T-helper 1 cell treated with Interleukin-12 subunit alpha and Interleukin-12 subunit beta and Interleukin-4 antibody, amounts not matched to agents 30 μg/mL and 1 μg/mL, for 36 hours (primary cell): ENCODE data around the gene ACTN1.

Source experiments
- H3K27ac Mint-ChIP-seq: one replicate; pipeline ENCODE4 v1.8.0; 2021; ENCODE audit warnings: mild to moderate bottlenecking, mixed read lengths
- H3K27me3 Mint-ChIP-seq: one replicate; pipeline ENCODE4 v1.8.0; 2021; ENCODE audit warnings: low read depth, mixed read lengths
- H3K36me3 Mint-ChIP-seq: one replicate; pipeline ENCODE4 v1.8.0; 2021; ENCODE audit warnings: low read depth, mixed read lengths
- H3K4me1 Mint-ChIP-seq: one replicate; pipeline ENCODE4 v1.8.0; 2021; ENCODE audit warnings: low read depth, mixed read lengths
- H3K4me3 Mint-ChIP-seq: one replicate; pipeline ENCODE4 v1.8.0; 2021; ENCODE audit warnings: mild to moderate bottlenecking, moderate library complexity, mixed read lengths
- H3K9me3 Mint-ChIP-seq: one replicate; pipeline ENCODE4 v1.8.0; 2021; ENCODE audit warnings: mixed read lengths

Gene ACTN1

GRCh38 chr14:68932231-68932630 is 46.9 kb downstream of the ACTN1 start:
- H3K27ac Mint-ChIP-seq = no peak overlapping the region
- H3K27me3 Mint-ChIP-seq = no peaks in the 10 kb centered on the region
- no peak overlapping the region for H3K4me3 Mint-ChIP-seq
- peaks cover 11% of the 10 kb centered on the region for H3K4me1 Mint-ChIP-seq
- no peaks in the 10 kb centered on the region for H3K36me3 Mint-ChIP-seq
- H3K9me3 Mint-ChIP-seq = peaks cover under 1% of the 10 kb centered on the region

- no peaks in the 10 kb centered on the region for H3K36me3 Mint-ChIP-seq
- peaks cover 11% of the 10 kb centered on the region for H3K4me1 Mint-ChIP-seq
- H3K9me3 Mint-ChIP-seq = peaks cover 7% of the 10 kb centered on the region
- no peaks in the 10 kb centered on the region for H3K27me3 Mint-ChIP-seq
- H3K27ac Mint-ChIP-seq = no peak overlapping the region
- no peak overlapping the region for H3K4me3 Mint-ChIP-seq
These were observed 47.5 kb downstream of the ACTN1 start for GRCh38 chr14:68931474-68932051.

DNA sequence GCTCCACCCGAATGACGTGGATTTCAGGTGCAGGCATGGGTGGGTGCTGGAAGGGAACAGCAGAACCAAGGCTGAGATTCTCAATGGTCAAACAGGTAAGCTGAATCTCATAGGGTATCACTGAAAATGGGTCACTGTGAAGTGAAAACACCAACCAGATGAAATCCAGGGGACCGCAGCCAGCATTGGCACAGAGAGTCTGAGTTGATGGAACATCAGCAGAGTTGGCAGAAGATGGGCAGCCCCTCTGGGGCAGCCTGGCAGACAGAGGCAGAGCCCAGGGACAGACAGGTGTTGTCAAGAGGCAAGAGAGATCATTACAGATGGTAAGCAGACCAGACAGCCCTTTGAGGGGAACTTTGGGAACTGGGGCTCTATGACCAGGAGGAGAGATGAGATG is 48.0 kb downstream of the ACTN1 start:
- no peak overlapping the region for H3K27ac Mint-ChIP-seq

GRCh38 chr14:68929623-68930307 is 49.3 kb downstream of the ACTN1 start:
- peaks cover 8% of the 10 kb centered on the region for H3K36me3 Mint-ChIP-seq
- H3K4me1 Mint-ChIP-seq = peaks cover 11% of the 10 kb centered on the region
- no peak overlapping the region for H3K4me3 Mint-ChIP-seq
- H3K9me3 Mint-ChIP-seq = peaks cover 14% of the 10 kb centered on the region
- no peak overlapping the region for H3K27ac Mint-ChIP-seq
- H3K27me3 Mint-ChIP-seq = no peaks in the 10 kb centered on the region

More for the DNA sequence above, 48.0 kb downstream of the ACTN1 start:
- H3K4me1 Mint-ChIP-seq = peaks cover 11% of the 10 kb centered on the region
- H3K9me3 Mint-ChIP-seq = peaks cover 8% of the 10 kb centered on the region
- no peak overlapping the region for H3K4me3 Mint-ChIP-seq
- H3K27me3 Mint-ChIP-seq = no peaks in the 10 kb centered on the region
- no peaks in the 10 kb centered on the region for H3K36me3 Mint-ChIP-seq

GRCh38 chr14:68928770-68929550 is 50.1 kb downstream of the ACTN1 start:
- Mint-ChIP-seq H3K9me3 (peaks cover 19% of the 10 kb centered on the region), H3K4me1 (peaks cover 16% of the 10 kb centered on the region), H3K4me3 (peak overlapping the region; percentile 16), H3K36me3 (peaks cover 11% of the 10 kb centered on the region), H3K27ac (peak overlapping the region; percentile 69), H3K27me3 (no peaks in the 10 kb centered on the region)

DNA sequence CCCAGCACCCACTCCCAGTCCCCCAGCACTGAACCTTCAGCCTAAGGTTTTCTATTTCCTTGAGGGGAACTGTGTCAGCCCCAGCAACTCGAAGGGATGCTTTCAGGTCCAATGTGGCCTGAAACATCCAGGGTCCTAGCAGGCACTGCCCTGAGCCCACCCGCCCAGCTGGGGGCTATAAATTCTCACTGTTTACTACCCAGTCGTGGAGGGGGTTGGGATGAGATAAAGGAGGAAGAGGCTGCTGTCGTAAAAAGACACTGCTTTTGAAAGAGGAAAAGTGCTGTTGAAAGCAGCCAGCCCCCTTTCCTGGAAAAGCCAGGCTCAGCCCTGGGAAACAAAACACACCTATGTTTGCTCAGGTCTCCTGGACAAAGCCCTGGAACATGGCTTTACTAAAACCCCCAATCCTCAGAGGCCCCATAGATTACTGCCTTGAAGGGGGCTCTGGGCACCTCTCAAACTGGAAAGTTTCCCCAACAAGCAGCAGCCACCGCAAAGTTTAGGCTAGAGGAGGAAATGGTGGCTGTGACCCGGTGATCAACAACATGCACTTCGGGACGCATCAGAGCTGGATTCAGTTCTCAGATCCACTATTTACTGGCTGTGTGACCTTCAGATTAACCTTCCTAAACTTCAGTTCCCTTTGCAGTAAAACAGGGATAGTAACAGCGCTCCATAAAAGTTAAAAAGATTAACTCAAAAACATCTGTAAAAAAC is 51.0 kb downstream of the ACTN1 start:
- Mint-ChIP-seq H3K27ac (peak overlapping the region; percentile 69), H3K4me1 (peaks cover 20% of the 10 kb centered on the region)

DNA sequence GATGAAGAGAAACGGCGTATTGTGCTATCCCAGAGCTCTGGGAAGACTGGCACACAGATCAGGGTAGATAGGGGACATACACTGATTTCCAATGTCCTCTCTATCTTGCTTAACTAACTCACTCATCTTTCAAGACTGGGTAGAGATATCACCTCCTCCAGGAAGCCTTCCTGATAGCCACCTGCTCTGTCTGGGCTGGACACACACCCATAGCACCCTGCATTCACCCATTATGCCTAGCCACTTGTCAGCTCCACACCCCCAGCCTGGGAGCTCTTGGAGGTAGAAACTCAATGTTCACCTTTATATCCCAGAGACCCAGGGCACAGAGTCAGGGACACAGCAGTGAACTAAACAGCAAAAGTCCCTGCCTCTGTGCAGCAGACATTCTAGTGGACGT is 52.0 kb downstream of the ACTN1 start:
- Mint-ChIP-seq H3K4me1 (peaks cover 20% of the 10 kb centered on the region), H3K27me3 (no peaks in the 10 kb centered on the region), H3K27ac (no peak overlapping the region)

More for the DNA sequence above, 51.0 kb downstream of the ACTN1 start:
- peaks cover 19% of the 10 kb centered on the region for H3K9me3 Mint-ChIP-seq
- H3K27me3 Mint-ChIP-seq = no peaks in the 10 kb centered on the region
- peak overlapping the region; percentile 16 for H3K4me3 Mint-ChIP-seq
- peaks cover 13% of the 10 kb centered on the region for H3K36me3 Mint-ChIP-seq

GRCh38 chr14:68926236-68926635 is 52.9 kb downstream of the ACTN1 start:
- Mint-ChIP-seq H3K27ac (no peak overlapping the region), H3K4me3 (no peak overlapping the region), H3K27me3 (no peaks in the 10 kb centered on the region), H3K36me3 (peaks cover 13% of the 10 kb centered on the region), H3K9me3 (peaks cover 19% of the 10 kb centered on the region), H3K4me1 (peaks cover 18% of the 10 kb centered on the region)

More for the DNA sequence above, 52.0 kb downstream of the ACTN1 start:
- Mint-ChIP-seq H3K4me3 (no peak overlapping the region), H3K36me3 (peaks cover 13% of the 10 kb centered on the region), H3K9me3 (peaks cover 19% of the 10 kb centered on the region)

GRCh38 chr14:68925373-68925772 is 53.7 kb downstream of the ACTN1 start:
- peaks cover 19% of the 10 kb centered on the region for H3K9me3 Mint-ChIP-seq
- peaks cover 13% of the 10 kb centered on the region for H3K36me3 Mint-ChIP-seq
- H3K27ac Mint-ChIP-seq = no peak overlapping the region
- no peaks in the 10 kb centered on the region for H3K27me3 Mint-ChIP-seq
- peaks cover 18% of the 10 kb centered on the region for H3K4me1 Mint-ChIP-seq
- H3K4me3 Mint-ChIP-seq = no peak overlapping the region

DNA sequence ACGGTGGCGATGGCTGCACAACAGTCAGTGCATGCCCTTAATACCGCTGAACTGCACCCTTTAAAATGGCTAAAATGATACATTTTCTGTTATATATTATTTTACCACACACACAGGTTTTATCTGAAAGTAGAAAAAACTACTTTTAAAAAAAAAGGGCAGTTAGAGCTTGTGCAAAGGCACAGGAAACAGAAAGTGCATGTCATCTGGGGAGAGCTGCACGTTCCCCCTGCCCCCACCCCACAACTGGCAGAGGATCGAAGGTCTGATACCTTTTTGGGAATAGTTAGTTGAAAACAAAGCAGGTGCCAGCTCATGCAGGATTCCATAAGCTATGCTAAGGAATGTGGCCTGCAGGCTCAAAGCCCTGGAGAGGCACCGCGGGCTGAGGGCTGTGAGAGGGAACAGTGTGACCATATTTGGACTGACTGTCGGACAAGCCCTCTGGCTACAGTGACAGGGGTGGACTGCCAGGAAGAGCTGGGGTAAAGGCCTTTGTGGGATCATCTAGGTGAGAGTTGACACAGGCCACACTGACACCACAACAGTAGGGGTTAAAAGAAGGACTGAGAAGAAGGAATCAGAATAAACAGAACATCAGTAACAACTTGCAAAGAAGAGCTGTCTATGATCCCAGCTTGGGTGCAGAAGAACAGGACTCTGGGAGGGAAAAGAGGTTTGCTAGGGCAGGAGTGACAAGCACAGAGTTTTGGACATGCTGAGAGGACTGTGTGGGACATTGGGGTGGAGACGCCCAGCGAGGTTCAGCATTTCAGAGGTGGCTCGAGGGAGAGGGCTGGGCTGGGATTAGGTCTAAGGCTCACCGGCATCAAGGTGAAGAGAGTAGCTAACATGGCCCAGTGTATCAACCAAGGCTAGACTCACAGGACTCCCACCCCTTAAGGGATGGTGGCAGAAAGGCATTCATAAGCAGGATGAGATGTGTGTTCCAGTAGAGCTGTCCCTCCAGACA is 54.6 kb downstream of the ACTN1 start:
- H3K4me3 Mint-ChIP-seq = no peak overlapping the region
- H3K4me1 Mint-ChIP-seq = peaks cover 18% of the 10 kb centered on the region
- no peaks in the 10 kb centered on the region for H3K27me3 Mint-ChIP-seq
- H3K27ac Mint-ChIP-seq = no peak overlapping the region
- peaks cover 19% of the 10 kb centered on the region for H3K9me3 Mint-ChIP-seq
- H3K36me3 Mint-ChIP-seq = peaks cover 13% of the 10 kb centered on the region

DNA sequence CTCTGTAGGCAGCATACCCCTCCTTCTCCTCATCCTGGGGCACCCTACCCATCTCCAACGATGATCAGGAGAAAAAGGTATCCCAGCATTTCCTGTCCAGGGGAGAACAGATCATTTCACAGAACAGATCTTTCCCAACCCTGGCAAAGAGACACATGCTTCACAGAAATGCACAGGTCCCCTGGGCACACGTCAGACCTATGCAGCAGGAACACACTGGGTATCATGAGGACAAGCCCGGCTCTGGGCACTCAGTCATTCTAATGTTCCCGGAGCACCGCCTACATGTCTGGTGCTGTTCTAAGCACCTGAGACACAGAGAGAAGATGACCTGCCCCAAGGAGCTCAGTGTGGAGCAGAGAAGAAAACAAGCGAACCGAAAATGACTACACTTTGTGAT is 56.2 kb downstream of the ACTN1 start:
- Mint-ChIP-seq H3K27ac (peak overlapping the region; percentile 10), H3K27me3 (no peaks in the 10 kb centered on the region), H3K4me1 (peaks cover 9% of the 10 kb centered on the region), H3K4me3 (no peak overlapping the region), H3K36me3 (peaks cover 15% of the 10 kb centered on the region), H3K9me3 (peaks cover 19% of the 10 kb centered on the region)

DNA sequence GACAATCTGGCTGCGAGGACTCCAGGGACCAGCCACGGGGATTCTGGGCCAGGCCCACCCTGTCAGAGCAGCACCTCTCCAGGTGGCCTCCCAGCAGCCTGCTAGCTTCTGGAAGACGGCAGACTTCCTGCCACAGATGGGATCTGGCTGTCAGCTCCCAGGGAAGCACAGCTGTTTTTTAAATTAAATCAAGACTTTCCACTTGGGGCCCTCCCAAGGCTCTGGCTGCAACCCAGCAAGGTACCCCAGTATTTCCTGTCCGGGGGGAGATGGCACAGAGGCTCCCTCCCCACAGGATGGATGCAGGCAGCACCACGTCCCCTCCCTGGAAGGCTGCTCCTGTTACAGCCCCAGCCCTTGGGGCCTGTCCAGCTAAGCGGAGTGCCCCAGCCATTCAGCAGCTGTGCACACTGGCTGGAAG is 56.9 kb downstream of the ACTN1 start:
- no peaks in the 10 kb centered on the region for H3K27me3 Mint-ChIP-seq
- H3K9me3 Mint-ChIP-seq = peaks cover 18% of the 10 kb centered on the region
- peaks cover 15% of the 10 kb centered on the region for H3K36me3 Mint-ChIP-seq
- H3K4me3 Mint-ChIP-seq = no peak overlapping the region
- H3K4me1 Mint-ChIP-seq = peaks cover 9% of the 10 kb centered on the region
- no peak overlapping the region for H3K27ac Mint-ChIP-seq

- Mint-ChIP-seq H3K4me1 (peaks cover 9% of the 10 kb centered on the region), H3K9me3 (peaks cover 13% of the 10 kb centered on the region), H3K4me3 (no peak overlapping the region), H3K27me3 (no peaks in the 10 kb centered on the region), H3K36me3 (peaks cover 15% of the 10 kb centered on the region), H3K27ac (no peak overlapping the region)
These were observed 57.4 kb downstream of the ACTN1 start for GRCh38 chr14:68921666-68922065.
